Left colon (tissue), 2 donors: ENCODE results near the gene MUC3A. TPM values are rescaled to one million over a fixed set of nuclear protein-coding genes. Genes with fewer than 3 reads are reported as not detected.
"Not testable (repeated sequence)": the region's sequence is repeated elsewhere in the genome, so short reads cannot be mapped to it uniquely, and the experiment has no call there.

Experiments
- ATAC-seq: fragments of 200-7000 bp; cut with Tn5 transposase; one replicate; pipeline ENCODE4 v1.9.1; 2020; ENCODE audit warnings: mild to moderate bottlenecking, moderate library complexity
- DNase-seq, 2 donors: peaks; one replicate each; pipeline ENCODE4 v3.0.0-alpha.2; 2020
- intact Hi-C, 2 donors: fragments of 100-400 bp; cut with DNase I in 1 of 2; cut with micrococcal nuclease in 1 of 2; formaldehyde crosslinking; loops; one replicate each; pipeline versions ENCODE4 v1.11.2 to v1.14.0; 2022; cut with DNase I, micrococcal nuclease
- total RNA-seq, 2 donors: library from RNA; stranded (reverse); fragmentation: NEBNext Ultra II Directional; extraction: Animal tissue kit (Norgen Biotek cat#: 25700); gene quantifications; one replicate each; pipeline ENCODE4 v1.2.1, GENCODE V29; 2021
- donor health status: DM: no; HTN: no; CAD: no.
- donor health status: DM: yes; HTN: yes; CAD: no.

MUC3A gene
- total RNA-seq, 2 donors from 2014 or later: 144 to 185 TPM

GRCh38 chr7:101002333-101002732 lies 53.0 kb downstream of the MUC3A start:
- intact Hi-C loops, ATAC-seq, DNase-seq: not testable (repeated sequence)

- intact Hi-C loops, DNase-seq, ATAC-seq: not testable (repeated sequence)
Measured at GRCh38 chr7:101007361-101007760, 58.0 kb downstream of the MUC3A start.

GRCh38 chr7:101009629-101010028 lies 60.3 kb downstream of the MUC3A start:
- no peak for DNase-seq
- no peak for ATAC-seq
- intact Hi-C loops: no loop called here

- no peak for ATAC-seq
- intact Hi-C loops: no loop called here
Measured at GRCh38 chr7:101012931-101013330, 63.6 kb downstream of the MUC3A start.

GRCh38 chr7:101015626-101016025 lies 66.3 kb downstream of the MUC3A start:
- DNase-seq (no peak), ATAC-seq (no peak)
- intact Hi-C loops: no loop called here

More at GRCh38 chr7:101012931-101013330, 63.6 kb downstream of the MUC3A start:
- no peak for DNase-seq

- peak; percentile 64 to 73 for DNase-seq
- intact Hi-C loops: no loop called here
Measured at GRCh38 chr7:101017064-101017777, 67.9 kb downstream of the MUC3A start.

More at GRCh38 chr7:101017064-101017777, 67.9 kb downstream of the MUC3A start:
- peak; percentile 59 for ATAC-seq

Other genes starting within 250 kb of the MUC3A start
- 10 to 100 TPM; 21.5 to 25.0 TPM for gene POP7, start 243.4 kb upstream of the MUC3A start, total RNA-seq
- gene EPO, start 229.1 kb upstream of the MUC3A start, total RNA-seq: not detected
- not detected for gene ZAN, start 215.9 kb upstream of the MUC3A start, total RNA-seq
- gene EPHB4, start 122.0 kb upstream of the MUC3A start, total RNA-seq: 10 to 100 TPM; 34.3 to 39.3 TPM
- gene SLC12A9, start 96.8 kb upstream of the MUC3A start, total RNA-seq: 10 to 100 TPM; 31.0 to 33.6 TPM
- 10 to 100 TPM; 18.6 to 21.4 TPM for gene TRIP6, start 82.1 kb upstream of the MUC3A start, total RNA-seq
- 100 to 1,000 TPM in 1 of 2 donors, 10 to 100 TPM in 1; 85.9 to 116 TPM for gene SRRT, start 74.4 kb upstream of the MUC3A start, total RNA-seq
- gene UFSP1, start 59.8 kb upstream of the MUC3A start, total RNA-seq: 1 to 10 TPM; 2.2 to 2.7 TPM
- 10 to 100 TPM; 18.4 to 29.2 TPM for gene ACHE, start 53.6 kb upstream of the MUC3A start, total RNA-seq
- gene MUC12, start 20.0 kb downstream of the MUC3A start, total RNA-seq: 1,000 to 10,000 TPM in 1 of 2 donors, 100 to 1,000 TPM in 1; 428 to 2,027 TPM
- gene MUC17, start 70.5 kb downstream of the MUC3A start, total RNA-seq: 10 to 100 TPM; 12.1 to 42.2 TPM
- gene TRIM56, start 135.9 kb downstream of the MUC3A start, total RNA-seq: 10 to 100 TPM; 36.2 to 43.3 TPM
- gene SERPINE1, start 177.6 kb downstream of the MUC3A start, total RNA-seq: 1 to 10 TPM; 1.8 to 3.1 TPM
- gene AP1S1, start 204.9 kb downstream of the MUC3A start, total RNA-seq: 10 to 100 TPM; 70.5 to 84.8 TPM
- under 1 TPM; 0.40 to 0.73 TPM for gene VGF, start 216.0 kb downstream of the MUC3A start, total RNA-seq
- gene NAT16, start 230.8 kb downstream of the MUC3A start, total RNA-seq: not detected